HepG2 (cell line): ENCODE data around the gene LRRC27. TPM values are rescaled to one million over a fixed set of nuclear protein-coding genes. Genes with fewer than 3 reads are reported as not detected.

Experiments used
- ARID3A ChIP-seq: IDR thresholded peaks from 2 replicates; pipeline ENCODE4 v1.6.1; 2012; ENCODE audit warnings: low read depth, low read length, improper control_type of control experiment
- HNRNPLL ChIP-seq: fragments of 200-400 bp; formaldehyde crosslinking; IDR thresholded peaks from 2 replicates; pipeline ENCODE4 v1.6.1; 2017; ENCODE audit warnings: mild to moderate bottlenecking, low read depth, low read length; ENCODE audit not compliant: poor library complexity, severe bottlenecking
- MXD3 ChIP-seq: IDR thresholded peaks from 2 replicates; pipeline ENCODE4 v1.6.1; 2016; ENCODE audit warnings: mild to moderate bottlenecking, missing biosample characterization, missing genetic modification reagents
- SMC3 ChIP-seq: IDR thresholded peaks from 2 replicates; pipeline ENCODE4 v1.6.1; 2011; ENCODE audit warnings: low read length, improper control_type of control experiment
- SRSF1 ChIP-seq: fragments of 200-400 bp; formaldehyde crosslinking; optimal IDR thresholded peaks from 2 replicates; pipeline ENCODE3; 2017; ENCODE audit warnings: mild to moderate bottlenecking, low read depth, low read length, moderate library complexity
- THYN1 ChIP-seq: sonication (generic); formaldehyde crosslinking; IDR thresholded peaks from 2 replicates; pipeline ENCODE4 v1.8.1; 2023; ENCODE audit warnings: low read depth, mild to moderate bottlenecking, moderate library complexity, missing genetic modification reagents, borderline replicate concordance
- ZNF296 ChIP-seq: sonication (generic); formaldehyde crosslinking; conservative IDR thresholded peaks from 2 replicates; pipeline ENCODE4 v1.5.0; 2020; ENCODE audit warnings: mild to moderate bottlenecking, missing genetic modification reagents
- ZNF343 ChIP-seq: sonication (generic); formaldehyde crosslinking; IDR thresholded peaks from 2 replicates; pipeline ENCODE4 v1.4.0; 2020; ENCODE audit warnings: mild to moderate bottlenecking, missing genetic modification reagents
- ZNF777 ChIP-seq: sonication (generic); formaldehyde crosslinking; IDR thresholded peaks from 2 replicates; pipeline ENCODE4 v1.4.0; 2020; ENCODE audit warnings: missing genetic modification reagents
- polyA plus RNA-seq, 8 experiments: library from polyadenylated mRNA; depleted of rRNA in 3 of 8; stranded (reverse) in 7 of 8; unstranded in 1 of 8; fragments of >200 nt; fragmentation: Illumina TruSeq in 4 of 8; extraction: Trizol in 4 of 8; gene quantifications; 2 replicates each; pipeline versions ENCODE4 v1.2.1 to v1.2.3, GENCODE V29; 2011 to 2016; ENCODE audit warnings: low read depth in 4 of 8, missing spikeins in 1 of 8, mixed read lengths in 1 of 8; ENCODE audit not compliant: insufficient read depth in 1 of 8
- total RNA-seq, 5 experiments: library from RNA; depleted of rRNA; stranded (reverse); fragments of >200 nt; fragmentation: Illumina TruSeq; extraction: Trizol; gene quantifications; 2 replicates each; pipeline ENCODE4 v1.2.3, GENCODE V29; 2016; ENCODE audit warnings: low read depth in 1 of 5
- TF ChIP-seq, protein P1 (sequence below): sonication (generic); formaldehyde crosslinking; IDR thresholded peaks from 2 replicates; pipeline ENCODE4 v1.4.0; 2020; ENCODE audit warnings: mild to moderate bottlenecking, missing genetic modification reagents
- TF ChIP-seq, protein P2 (sequence below): sonication (generic); formaldehyde crosslinking; IDR thresholded peaks from 2 replicates; pipeline ENCODE4 v1.9.0; 2021; ENCODE audit warnings: mild to moderate bottlenecking, missing genetic modification reagents

Gene LRRC27
- total and polyA plus RNA-seq, 2 of the 13 experiments (the other 11 are each of a cell fraction or from before 2014, with no cell fraction given): 4.2 to 4.6 TPM

- TF ChIP-seq SRSF1 (no peak), ZNF343 (CRISPR knock-in tag) (peak; percentile 32; the same call in 1 of the 2 replicates), ZNF296 (CRISPR knock-in tag) (0 out of 2 replicates have a peak, but pooled peaks have one; percentile 37), ZNF777 (CRISPR knock-in tag) (peak; percentile 100), MXD3 (no peak; the same call in 1 of the 2 replicates), SMC3 (no peak), ARID3A (no peak), HNRNPLL (peak; percentile 84), THYN1 (CRISPR knock-in tag) (no peak)
- TF ChIP-seq, protein P1, sequence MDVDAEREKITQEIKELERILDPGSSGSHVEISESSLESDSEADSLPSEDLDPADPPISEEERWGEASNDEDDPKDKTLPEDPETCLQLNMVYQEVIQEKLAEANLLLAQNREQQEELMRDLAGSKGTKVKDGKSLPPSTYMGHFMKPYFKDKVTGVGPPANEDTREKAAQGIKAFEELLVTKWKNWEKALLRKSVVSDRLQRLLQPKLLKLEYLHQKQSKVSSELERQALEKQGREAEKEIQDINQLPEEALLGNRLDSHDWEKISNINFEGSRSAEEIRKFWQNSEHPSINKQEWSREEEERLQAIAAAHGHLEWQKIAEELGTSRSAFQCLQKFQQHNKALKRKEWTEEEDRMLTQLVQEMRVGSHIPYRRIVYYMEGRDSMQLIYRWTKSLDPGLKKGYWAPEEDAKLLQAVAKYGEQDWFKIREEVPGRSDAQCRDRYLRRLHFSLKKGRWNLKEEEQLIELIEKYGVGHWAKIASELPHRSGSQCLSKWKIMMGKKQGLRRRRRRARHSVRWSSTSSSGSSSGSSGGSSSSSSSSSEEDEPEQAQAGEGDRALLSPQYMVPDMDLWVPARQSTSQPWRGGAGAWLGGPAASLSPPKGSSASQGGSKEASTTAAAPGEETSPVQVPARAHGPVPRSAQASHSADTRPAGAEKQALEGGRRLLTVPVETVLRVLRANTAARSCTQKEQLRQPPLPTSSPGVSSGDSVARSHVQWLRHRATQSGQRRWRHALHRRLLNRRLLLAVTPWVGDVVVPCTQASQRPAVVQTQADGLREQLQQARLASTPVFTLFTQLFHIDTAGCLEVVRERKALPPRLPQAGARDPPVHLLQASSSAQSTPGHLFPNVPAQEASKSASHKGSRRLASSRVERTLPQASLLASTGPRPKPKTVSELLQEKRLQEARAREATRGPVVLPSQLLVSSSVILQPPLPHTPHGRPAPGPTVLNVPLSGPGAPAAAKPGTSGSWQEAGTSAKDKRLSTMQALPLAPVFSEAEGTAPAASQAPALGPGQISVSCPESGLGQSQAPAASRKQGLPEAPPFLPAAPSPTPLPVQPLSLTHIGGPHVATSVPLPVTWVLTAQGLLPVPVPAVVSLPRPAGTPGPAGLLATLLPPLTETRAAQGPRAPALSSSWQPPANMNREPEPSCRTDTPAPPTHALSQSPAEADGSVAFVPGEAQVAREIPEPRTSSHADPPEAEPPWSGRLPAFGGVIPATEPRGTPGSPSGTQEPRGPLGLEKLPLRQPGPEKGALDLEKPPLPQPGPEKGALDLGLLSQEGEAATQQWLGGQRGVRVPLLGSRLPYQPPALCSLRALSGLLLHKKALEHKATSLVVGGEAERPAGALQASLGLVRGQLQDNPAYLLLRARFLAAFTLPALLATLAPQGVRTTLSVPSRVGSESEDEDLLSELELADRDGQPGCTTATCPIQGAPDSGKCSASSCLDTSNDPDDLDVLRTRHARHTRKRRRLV (CRISPR knock-in tag): no peak
- TF ChIP-seq, protein P2, sequence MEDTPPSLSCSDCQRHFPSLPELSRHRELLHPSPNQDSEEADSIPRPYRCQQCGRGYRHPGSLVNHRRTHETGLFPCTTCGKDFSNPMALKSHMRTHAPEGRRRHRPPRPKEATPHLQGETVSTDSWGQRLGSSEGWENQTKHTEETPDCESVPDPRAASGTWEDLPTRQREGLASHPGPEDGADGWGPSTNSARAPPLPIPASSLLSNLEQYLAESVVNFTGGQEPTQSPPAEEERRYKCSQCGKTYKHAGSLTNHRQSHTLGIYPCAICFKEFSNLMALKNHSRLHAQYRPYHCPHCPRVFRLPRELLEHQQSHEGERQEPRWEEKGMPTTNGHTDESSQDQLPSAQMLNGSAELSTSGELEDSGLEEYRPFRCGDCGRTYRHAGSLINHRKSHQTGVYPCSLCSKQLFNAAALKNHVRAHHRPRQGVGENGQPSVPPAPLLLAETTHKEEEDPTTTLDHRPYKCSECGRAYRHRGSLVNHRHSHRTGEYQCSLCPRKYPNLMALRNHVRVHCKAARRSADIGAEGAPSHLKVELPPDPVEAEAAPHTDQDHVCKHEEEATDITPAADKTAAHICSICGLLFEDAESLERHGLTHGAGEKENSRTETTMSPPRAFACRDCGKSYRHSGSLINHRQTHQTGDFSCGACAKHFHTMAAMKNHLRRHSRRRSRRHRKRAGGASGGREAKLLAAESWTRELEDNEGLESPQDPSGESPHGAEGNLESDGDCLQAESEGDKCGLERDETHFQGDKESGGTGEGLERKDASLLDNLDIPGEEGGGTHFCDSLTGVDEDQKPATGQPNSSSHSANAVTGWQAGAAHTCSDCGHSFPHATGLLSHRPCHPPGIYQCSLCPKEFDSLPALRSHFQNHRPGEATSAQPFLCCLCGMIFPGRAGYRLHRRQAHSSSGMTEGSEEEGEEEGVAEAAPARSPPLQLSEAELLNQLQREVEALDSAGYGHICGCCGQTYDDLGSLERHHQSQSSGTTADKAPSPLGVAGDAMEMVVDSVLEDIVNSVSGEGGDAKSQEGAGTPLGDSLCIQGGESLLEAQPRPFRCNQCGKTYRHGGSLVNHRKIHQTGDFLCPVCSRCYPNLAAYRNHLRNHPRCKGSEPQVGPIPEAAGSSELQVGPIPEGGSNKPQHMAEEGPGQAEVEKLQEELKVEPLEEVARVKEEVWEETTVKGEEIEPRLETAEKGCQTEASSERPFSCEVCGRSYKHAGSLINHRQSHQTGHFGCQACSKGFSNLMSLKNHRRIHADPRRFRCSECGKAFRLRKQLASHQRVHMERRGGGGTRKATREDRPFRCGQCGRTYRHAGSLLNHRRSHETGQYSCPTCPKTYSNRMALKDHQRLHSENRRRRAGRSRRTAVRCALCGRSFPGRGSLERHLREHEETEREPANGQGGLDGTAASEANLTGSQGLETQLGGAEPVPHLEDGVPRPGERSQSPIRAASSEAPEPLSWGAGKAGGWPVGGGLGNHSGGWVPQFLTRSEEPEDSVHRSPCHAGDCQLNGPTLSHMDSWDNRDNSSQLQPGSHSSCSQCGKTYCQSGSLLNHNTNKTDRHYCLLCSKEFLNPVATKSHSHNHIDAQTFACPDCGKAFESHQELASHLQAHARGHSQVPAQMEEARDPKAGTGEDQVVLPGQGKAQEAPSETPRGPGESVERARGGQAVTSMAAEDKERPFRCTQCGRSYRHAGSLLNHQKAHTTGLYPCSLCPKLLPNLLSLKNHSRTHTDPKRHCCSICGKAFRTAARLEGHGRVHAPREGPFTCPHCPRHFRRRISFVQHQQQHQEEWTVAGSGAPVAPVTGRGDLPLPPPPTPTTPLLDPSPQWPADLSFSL (CRISPR knock-in tag): no peak
Measured at GRCh38 chr10:132331601-132332432, at the start of gene LRRC27 (continued).
